OCI-LY7 (cell line): ENCODE results near the gene CDKN2B-AS1. TPM values are rescaled to one million over a fixed set of nuclear protein-coding genes. Genes with fewer than 3 reads are reported as not detected.

Experiments used
- BruUV-seq: library from RNA; stranded (reverse); fragments of 400-500 nt; replicated peaks from 2 replicates; lab custom pipeline; 2021; lab: Mats Ljungman, UMichigan
- CTCF ChIA-PET: fragments of 300-600 bp; sonication (Branson Sonifier 250); formaldehyde crosslinking; loops from one replicate; lab custom pipeline; 2022; ENCODE audit warnings: antibody characterized with exemption; ENCODE audit not compliant: unreplicated experiment; lab: Charles Lee
- POLR2A ChIA-PET: fragments of 300-600 bp; sonication (Branson Sonifier 250); formaldehyde crosslinking; loops from one replicate; lab custom pipeline; 2022; ENCODE audit warnings: antibody characterized with exemption; lab: Charles Lee
- DNase-seq: peaks from one replicate; pipeline ENCODE4 v3.0.0-alpha.2; 2015; ENCODE audit warnings: low spot score
- H2AFZ ChIP-seq: fragments of 200-600 bp; sonication (generic), shearing (Covaris generic); 2 replicates; pipeline ENCODE4 v1.6.1; 2014; ENCODE audit warnings: mild to moderate bottlenecking, antibody characterized with exemption, low read length, moderate library complexity
- H3K27ac ChIP-seq: fragments of 200-600 bp; sonication (generic); 2 replicates; pipeline ENCODE4 v1.5.1; 2014; ENCODE audit warnings: mixed run types, low read depth, mild to moderate bottlenecking, moderate library complexity, low read length, inconsistent platforms; ENCODE audit not compliant: poor library complexity, severe bottlenecking
- H3K36me3 ChIP-seq: fragments of 200-600 bp; sonication (generic); 2 replicates; pipeline ENCODE4 v1.6.1; 2014; ENCODE audit warnings: mild to moderate bottlenecking, antibody characterized with exemption, low read length, moderate library complexity, mixed read lengths; ENCODE audit not compliant: insufficient read depth
- H3K4me1 ChIP-seq: fragments of 200-600 bp; sonication (generic); 2 replicates; pipeline ENCODE4 v1.5.1; 2014; ENCODE audit warnings: mild to moderate bottlenecking, low read length; ENCODE audit not compliant: insufficient read depth, poor library complexity, severe bottlenecking
- H3K4me2 ChIP-seq: fragments of 200-600 bp; sonication (generic); 2 replicates; pipeline ENCODE4 v1.6.1; 2014; ENCODE audit warnings: mild to moderate bottlenecking, low read length
- H3K4me3 ChIP-seq: fragments of 200-600 bp; sonication (generic); 2 replicates; pipeline ENCODE4 v1.5.1; 2014; ENCODE audit warnings: mild to moderate bottlenecking, low read depth, low read length; ENCODE audit not compliant: poor library complexity, severe bottlenecking
- H3K79me2 ChIP-seq: fragments of 200-600 bp; sonication (generic); 2 replicates; pipeline ENCODE4 v1.6.1; 2016; ENCODE audit warnings: low read depth, mild to moderate bottlenecking, low read length, moderate library complexity, mixed read lengths; ENCODE audit not compliant: insufficient read depth
- H3K9me2 ChIP-seq: fragments of 200-600 bp; sonication (generic); 2 replicates; pipeline ENCODE4 v1.6.1; 2016; ENCODE audit warnings: mild to moderate bottlenecking, low read length, mixed read lengths; ENCODE audit not compliant: insufficient read depth
- H3K9me3 ChIP-seq: fragments of 200-600 bp; sonication (generic); 2 replicates; pipeline ENCODE4 v1.6.1; 2014; ENCODE audit warnings: mild to moderate bottlenecking, mixed run types, low read length, mixed read lengths
- H4K20me1 ChIP-seq: fragments of 200-600 bp; sonication (generic); 2 replicates; pipeline ENCODE4 v1.6.1; 2014; ENCODE audit warnings: mild to moderate bottlenecking, antibody characterized with exemption, low read length, moderate library complexity, mixed read lengths; ENCODE audit not compliant: insufficient read depth
- CTCF ChIP-seq: fragments of 200-600 bp; sonication (generic); conservative IDR thresholded peaks from 2 replicates; pipeline ENCODE4 v1.5.1; 2014; ENCODE audit warnings: mild to moderate bottlenecking, antibody characterized with exemption, low read length, moderate library complexity, mixed read lengths
- EZH2phosphoT487 ChIP-seq: fragments of 200-600 bp; sonication (generic); IDR thresholded peaks from 2 replicates; pipeline ENCODE4 v1.6.1; 2018; ENCODE audit warnings: low read depth, borderline replicate concordance, mild to moderate bottlenecking, mixed run types, antibody characterized with exemption, low read length, moderate library complexity, mixed read lengths
- intact Hi-C: fragments of 100-400 bp; cut with micrococcal nuclease; formaldehyde crosslinking; loops from one replicate; pipeline ENCODE4 v1.10.0; 2022; ENCODE audit not compliant: unreplicated experiment
- total RNA-seq, 2 experiments: library from RNA; depleted of rRNA in 1 of 2; stranded (reverse); fragments of >200 nt in 1 of 2; shearing (Covaris generic) in 1 of 2; gene quantifications; 2 replicates each; pipeline ENCODE4 v1.2.3, GENCODE V29; 2014 to 2022

CDKN2B-AS1 gene
- total RNA-seq, 2 experiments from 2014 or later, result 20.4 to 24.3 TPM

DNA sequence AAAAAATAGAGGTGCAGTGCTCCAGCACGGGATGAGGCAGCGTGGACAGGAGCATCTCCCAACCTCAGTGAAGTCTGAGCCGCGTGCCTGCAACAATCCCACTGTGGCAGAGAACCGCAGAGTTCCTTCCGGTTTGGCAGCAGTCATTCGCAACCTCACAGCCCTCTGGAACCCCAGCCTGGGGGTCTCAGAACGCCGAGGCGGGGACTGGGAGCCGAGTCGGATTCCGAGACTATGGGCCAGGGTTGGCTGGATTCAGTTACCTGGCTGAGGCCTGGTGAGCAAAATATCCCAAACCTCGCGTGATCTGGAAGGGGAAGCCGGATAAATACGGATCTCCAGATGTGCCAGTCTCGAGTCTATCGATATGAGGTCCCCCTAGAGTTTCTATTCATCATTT is 27.4 kb upstream of the CDKN2B-AS1 start:
- Histone ChIP-seq H3K9me2 (no peaks in the 10 kb centered on the region), H3K79me2 (peaks cover 6% of the 10 kb centered on the region), H3K4me3 (no peak overlapping the region), H3K4me2 (no peak overlapping the region), H3K4me1 (no peaks in the 10 kb centered on the region), H4K20me1 (no peaks in the 10 kb centered on the region; the same call in 1 of the 2 replicates), H3K9me3 (no peaks in the 10 kb centered on the region), H3K36me3 (peaks cover 69% of the 10 kb centered on the region), H3K27ac (no peak overlapping the region), H2AFZ (no peak overlapping the region)
- intact Hi-C loops, result no loop called here
- POLR2A ChIA-PET, result no interaction called here
- BruUV-seq, result no TSS peak
- TF ChIP-seq CTCF, result no peak
- TF ChIP-seq EZH2phosphoT487, result no peak
- CTCF ChIA-PET, result no interaction called here
- no peak for DNase-seq

- Histone ChIP-seq H3K9me3 (no peaks in the 10 kb centered on the region), H3K4me2 (no peak overlapping the region), H3K9me2 (no peaks in the 10 kb centered on the region), H3K27ac (no peak overlapping the region), H2AFZ (no peak overlapping the region), H3K36me3 (peaks cover 74% of the 10 kb centered on the region), H3K79me2 (peaks cover 12% of the 10 kb centered on the region), H3K4me1 (no peaks in the 10 kb centered on the region), H4K20me1 (no peaks in the 10 kb centered on the region; the same call in 1 of the 2 replicates), H3K4me3 (no peak overlapping the region)
- no peak for DNase-seq
- CTCF ChIA-PET, result no interaction called here
- no TSS peak for BruUV-seq
- POLR2A ChIA-PET, result interaction anchor here (0.8 kb wide), 1 partner anchor 558 kb away, joined by 3 read pairs; no protein-coding TSS in a partner anchor
- TF ChIP-seq CTCF, result no peak
- TF ChIP-seq EZH2phosphoT487, result no peak
- intact Hi-C loops, result no loop called here
These were observed 26.9 kb upstream of the CDKN2B-AS1 start for GRCh38 chr9:21967702-21968101.

DNA sequence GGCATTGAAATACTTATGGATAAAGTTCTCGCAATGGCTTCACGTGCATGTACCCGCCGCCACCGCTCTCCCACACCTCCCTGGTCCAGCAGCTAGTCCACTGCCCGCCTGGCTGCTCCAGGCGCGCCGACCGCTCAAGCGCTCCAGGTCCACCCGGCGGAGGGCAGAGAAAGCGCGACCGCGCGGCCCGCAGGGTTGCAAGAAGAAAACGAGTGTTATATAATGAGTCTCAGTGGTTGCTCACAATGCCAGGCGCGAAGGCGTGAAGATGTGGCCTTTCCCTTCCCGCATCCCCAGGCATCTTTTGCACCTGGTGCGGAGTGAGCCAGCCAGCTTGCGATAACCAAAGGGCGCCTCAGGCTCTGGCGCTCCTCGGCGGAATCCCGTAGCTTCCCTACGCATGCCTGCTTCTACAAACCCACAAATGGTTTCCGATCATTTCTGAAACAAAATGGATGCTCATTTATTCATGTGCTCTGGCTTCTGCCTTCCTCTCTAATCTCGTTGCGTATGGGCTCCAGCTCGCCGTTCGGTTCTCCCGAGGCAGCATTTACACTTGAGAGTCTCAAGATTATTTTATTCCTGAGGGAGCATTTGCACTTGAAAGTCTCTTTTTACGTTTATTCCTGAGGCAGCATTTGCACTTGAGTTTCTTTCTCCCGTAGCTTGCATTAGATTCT is 26.1 kb upstream of the CDKN2B-AS1 start:
- H3K36me3 ChIP-seq, result peaks cover 78% of the 10 kb centered on the region
- no peaks in the 10 kb centered on the region for H3K9me2 ChIP-seq
- H3K4me2 ChIP-seq, result no peak overlapping the region
- H3K9me3 ChIP-seq, result no peaks in the 10 kb centered on the region
- ChIA-PET CTCF (no interaction called here), POLR2A (interaction anchor here (0.8 to 1.0 kb wide), 2 partner anchors 18 to 557 kb away, joined by 3 to 4 read pairs; no protein-coding TSS in a partner anchor)
- H4K20me1 ChIP-seq, result no peaks in the 10 kb centered on the region; the same call in 1 of the 2 replicates
- peaks cover 19% of the 10 kb centered on the region for H3K79me2 ChIP-seq
- TF ChIP-seq EZH2phosphoT487 (no peak), CTCF (no peak)
- intact Hi-C loops, result no loop called here
- H3K4me1 ChIP-seq, result peaks cover 3% of the 10 kb centered on the region
- no peak overlapping the region for H3K4me3 ChIP-seq
- no peak for DNase-seq
- no peak overlapping the region for H2AFZ ChIP-seq
- no peak overlapping the region for H3K27ac ChIP-seq
- BruUV-seq, result no TSS peak
